HepG2 (cell line): ENCODE results near the gene MBIP. TPM values are rescaled to one million over a fixed set of nuclear protein-coding genes. Genes with fewer than 3 reads are reported as not detected.

Experiments
- BRF2 ChIP-seq: sonication (generic); formaldehyde crosslinking; IDR thresholded peaks from 2 replicates; pipeline ENCODE4 v1.8.1; 2022; ENCODE audit warnings: mild to moderate bottlenecking, missing genetic modification reagents
- CHD2 ChIP-seq: IDR thresholded peaks from 2 replicates; pipeline ENCODE4 v1.6.1; 2011; ENCODE audit warnings: low read depth, low read length, improper control_type of control experiment
- ESRRA ChIP-seq: sonication (generic); formaldehyde crosslinking; IDR thresholded peaks from 2 replicates; pipeline ENCODE4 v1.5.1; 2020; ENCODE audit warnings: mild to moderate bottlenecking, low read depth, missing genetic modification reagents
- HIC2 ChIP-seq: sonication (generic); formaldehyde crosslinking; IDR thresholded peaks from 2 replicates; pipeline ENCODE4 v1.9.0; 2022; ENCODE audit warnings: low read depth, missing genetic modification reagents
- KAT2B ChIP-seq: fragments of 150-350 bp; IDR thresholded peaks from 2 replicates; pipeline ENCODE4 v1.6.1; 2014; ENCODE audit warnings: low read depth, low read length, borderline replicate concordance
- NBN ChIP-seq: fragments of 450-650 bp; conservative IDR thresholded peaks from 2 replicates; pipeline ENCODE4 v1.6.1; 2017
- NFIB ChIP-seq: sonication (generic); formaldehyde crosslinking; IDR thresholded peaks from 2 replicates; pipeline ENCODE4 v1.9.0; 2021; ENCODE audit warnings: missing genetic modification reagents, mild to moderate bottlenecking, borderline replicate concordance
- ONECUT2 ChIP-seq: sonication (generic); formaldehyde crosslinking; IDR thresholded peaks from 2 replicates; pipeline ENCODE4 v1.4.0; 2020; ENCODE audit warnings: missing genetic modification reagents
- RNF219 ChIP-seq: sonication (generic); formaldehyde crosslinking; IDR thresholded peaks from 2 replicates; pipeline ENCODE4 v1.5.0; 2020; ENCODE audit warnings: mild to moderate bottlenecking, missing genetic modification reagents
- ZMYM2 ChIP-seq: sonication (generic); formaldehyde crosslinking; IDR thresholded peaks from 2 replicates; pipeline ENCODE4 v1.8.0; 2022; ENCODE audit warnings: mild to moderate bottlenecking, missing genetic modification reagents
- ZNF331 ChIP-seq: sonication (generic); formaldehyde crosslinking; IDR thresholded peaks from 2 replicates; pipeline ENCODE4 v1.4.0; 2020; ENCODE audit warnings: missing genetic modification reagents
- ZNF614 ChIP-seq: IDR thresholded peaks from 2 replicates; pipeline ENCODE4 v1.6.1; 2018; ENCODE audit warnings: missing biosample characterization, missing genetic modification reagents, inconsistent platforms, borderline replicate concordance
- ZNF644 ChIP-seq: IDR thresholded peaks from 2 replicates; pipeline ENCODE4 v1.6.1; 2016; ENCODE audit warnings: low read depth
- ZNF83 ChIP-seq: sonication (generic); formaldehyde crosslinking; IDR thresholded peaks from 2 replicates; pipeline ENCODE4 v1.4.0; 2020; ENCODE audit warnings: missing genetic modification reagents, mild to moderate bottlenecking, borderline replicate concordance
- polyA plus RNA-seq, 8 experiments: library from polyadenylated mRNA; depleted of rRNA in 3 of 8; stranded (reverse) in 7 of 8; unstranded in 1 of 8; fragments of >200 nt; fragmentation: Illumina TruSeq in 4 of 8; extraction: Trizol in 4 of 8; gene quantifications; 2 replicates each; pipeline versions ENCODE4 v1.2.1 to v1.2.3, GENCODE V29; 2011 to 2016; ENCODE audit warnings: low read depth in 4 of 8, missing spikeins in 1 of 8, mixed read lengths in 1 of 8; ENCODE audit not compliant: insufficient read depth in 1 of 8
- total RNA-seq, 5 experiments: library from RNA; depleted of rRNA; stranded (reverse); fragments of >200 nt; fragmentation: Illumina TruSeq; extraction: Trizol; gene quantifications; 2 replicates each; pipeline ENCODE4 v1.2.3, GENCODE V29; 2016; ENCODE audit warnings: low read depth in 1 of 5
- TF ChIP-seq, protein P1 (sequence below): sonication (generic); formaldehyde crosslinking; IDR thresholded peaks from 2 replicates; pipeline ENCODE4 v1.5.1; 2020; ENCODE audit warnings: mild to moderate bottlenecking, missing genetic modification reagents, borderline replicate concordance
- TF ChIP-seq, protein P2 (sequence below): sonication (generic); formaldehyde crosslinking; conservative IDR thresholded peaks from 2 replicates; pipeline ENCODE4 v1.4.0; 2020; ENCODE audit warnings: missing genetic modification reagents

The MBIP gene
- total and polyA plus RNA-seq, 2 of the 13 experiments (the other 11 are each of a cell fraction or from before 2014, with no cell fraction given): 48.1 to 48.6 TPM

DNA sequence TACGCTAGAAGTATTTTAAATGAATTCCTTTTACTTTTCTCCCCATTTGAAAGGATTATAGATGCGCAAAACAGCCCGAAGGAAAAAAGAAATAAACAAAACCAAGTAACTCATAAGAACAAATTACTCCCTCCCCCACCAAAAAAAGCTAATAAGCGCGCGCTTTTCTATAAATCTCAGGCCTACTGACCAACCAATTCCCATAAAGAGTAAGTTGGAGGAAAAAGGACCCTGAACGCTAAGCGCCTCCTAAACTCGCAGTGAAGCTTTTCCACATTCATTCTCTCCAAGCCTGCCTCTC, 588 bp downstream of the MBIP start (continued):
- TF ChIP-seq BRF2 (CRISPR knock-in tag): peak; percentile 4; the same call in 1 of the 2 replicates
- TF ChIP-seq, protein P1, sequence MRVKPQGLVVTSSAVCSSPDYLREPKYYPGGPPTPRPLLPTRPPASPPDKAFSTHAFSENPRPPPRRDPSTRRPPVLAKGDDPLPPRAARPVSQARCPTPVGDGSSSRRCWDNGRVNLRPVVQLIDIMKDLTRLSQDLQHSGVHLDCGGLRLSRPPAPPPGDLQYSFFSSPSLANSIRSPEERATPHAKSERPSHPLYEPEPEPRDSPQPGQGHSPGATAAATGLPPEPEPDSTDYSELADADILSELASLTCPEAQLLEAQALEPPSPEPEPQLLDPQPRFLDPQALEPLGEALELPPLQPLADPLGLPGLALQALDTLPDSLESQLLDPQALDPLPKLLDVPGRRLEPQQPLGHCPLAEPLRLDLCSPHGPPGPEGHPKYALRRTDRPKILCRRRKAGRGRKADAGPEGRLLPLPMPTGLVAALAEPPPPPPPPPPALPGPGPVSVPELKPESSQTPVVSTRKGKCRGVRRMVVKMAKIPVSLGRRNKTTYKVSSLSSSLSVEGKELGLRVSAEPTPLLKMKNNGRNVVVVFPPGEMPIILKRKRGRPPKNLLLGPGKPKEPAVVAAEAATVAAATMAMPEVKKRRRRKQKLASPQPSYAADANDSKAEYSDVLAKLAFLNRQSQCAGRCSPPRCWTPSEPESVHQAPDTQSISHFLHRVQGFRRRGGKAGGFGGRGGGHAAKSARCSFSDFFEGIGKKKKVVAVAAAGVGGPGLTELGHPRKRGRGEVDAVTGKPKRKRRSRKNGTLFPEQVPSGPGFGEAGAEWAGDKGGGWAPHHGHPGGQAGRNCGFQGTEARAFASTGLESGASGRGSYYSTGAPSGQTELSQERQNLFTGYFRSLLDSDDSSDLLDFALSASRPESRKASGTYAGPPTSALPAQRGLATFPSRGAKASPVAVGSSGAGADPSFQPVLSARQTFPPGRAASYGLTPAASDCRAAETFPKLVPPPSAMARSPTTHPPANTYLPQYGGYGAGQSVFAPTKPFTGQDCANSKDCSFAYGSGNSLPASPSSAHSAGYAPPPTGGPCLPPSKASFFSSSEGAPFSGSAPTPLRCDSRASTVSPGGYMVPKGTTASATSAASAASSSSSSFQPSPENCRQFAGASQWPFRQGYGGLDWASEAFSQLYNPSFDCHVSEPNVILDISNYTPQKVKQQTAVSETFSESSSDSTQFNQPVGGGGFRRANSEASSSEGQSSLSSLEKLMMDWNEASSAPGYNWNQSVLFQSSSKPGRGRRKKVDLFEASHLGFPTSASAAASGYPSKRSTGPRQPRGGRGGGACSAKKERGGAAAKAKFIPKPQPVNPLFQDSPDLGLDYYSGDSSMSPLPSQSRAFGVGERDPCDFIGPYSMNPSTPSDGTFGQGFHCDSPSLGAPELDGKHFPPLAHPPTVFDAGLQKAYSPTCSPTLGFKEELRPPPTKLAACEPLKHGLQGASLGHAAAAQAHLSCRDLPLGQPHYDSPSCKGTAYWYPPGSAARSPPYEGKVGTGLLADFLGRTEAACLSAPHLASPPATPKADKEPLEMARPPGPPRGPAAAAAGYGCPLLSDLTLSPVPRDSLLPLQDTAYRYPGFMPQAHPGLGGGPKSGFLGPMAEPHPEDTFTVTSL (CRISPR knock-in tag): 0 out of 2 replicates have a peak, but pooled peaks have one; percentile 2
- TF ChIP-seq RNF219 (CRISPR knock-in tag): no peak
- TF ChIP-seq, protein P2, sequence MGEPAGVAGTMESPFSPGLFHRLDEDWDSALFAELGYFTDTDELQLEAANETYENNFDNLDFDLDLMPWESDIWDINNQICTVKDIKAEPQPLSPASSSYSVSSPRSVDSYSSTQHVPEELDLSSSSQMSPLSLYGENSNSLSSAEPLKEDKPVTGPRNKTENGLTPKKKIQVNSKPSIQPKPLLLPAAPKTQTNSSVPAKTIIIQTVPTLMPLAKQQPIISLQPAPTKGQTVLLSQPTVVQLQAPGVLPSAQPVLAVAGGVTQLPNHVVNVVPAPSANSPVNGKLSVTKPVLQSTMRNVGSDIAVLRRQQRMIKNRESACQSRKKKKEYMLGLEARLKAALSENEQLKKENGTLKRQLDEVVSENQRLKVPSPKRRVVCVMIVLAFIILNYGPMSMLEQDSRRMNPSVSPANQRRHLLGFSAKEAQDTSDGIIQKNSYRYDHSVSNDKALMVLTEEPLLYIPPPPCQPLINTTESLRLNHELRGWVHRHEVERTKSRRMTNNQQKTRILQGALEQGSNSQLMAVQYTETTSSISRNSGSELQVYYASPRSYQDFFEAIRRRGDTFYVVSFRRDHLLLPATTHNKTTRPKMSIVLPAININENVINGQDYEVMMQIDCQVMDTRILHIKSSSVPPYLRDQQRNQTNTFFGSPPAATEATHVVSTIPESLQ: no peak
- no peak for TF ChIP-seq ZMYM2 (CRISPR knock-in tag)
- no peak for TF ChIP-seq ONECUT2 (CRISPR knock-in tag)
- no peak for TF ChIP-seq NBN
- TF ChIP-seq ZNF644: no peak
- 0 out of 2 replicates have a peak, but pooled peaks have one; percentile 4 for TF ChIP-seq KAT2B
- no peak for TF ChIP-seq ZNF614 (CRISPR knock-in tag)
- no peak for TF ChIP-seq CHD2
- no peak for TF ChIP-seq NFIB (CRISPR knock-in tag)
- no peak for TF ChIP-seq ZNF331
- no peak for TF ChIP-seq ZNF83 (CRISPR knock-in tag)
- TF ChIP-seq HIC2 (CRISPR knock-in tag): no peak
- TF ChIP-seq ESRRA (CRISPR knock-in tag): no peak
- TF ChIP-seq, all 625 proteins: peak for 12
